GM21423 (cell line): Measurements from ENCODE around the gene CD2AP.

Experiments
- ATAC-seq: cut with Tn5 transposase; IDR thresholded peaks from one replicate; pipeline ENCODE4 v1.9.1; 2021; ENCODE audit warnings: mild to moderate bottlenecking, moderate library complexity; ENCODE audit not compliant: unreplicated experiment

Gene CD2AP

DNA sequence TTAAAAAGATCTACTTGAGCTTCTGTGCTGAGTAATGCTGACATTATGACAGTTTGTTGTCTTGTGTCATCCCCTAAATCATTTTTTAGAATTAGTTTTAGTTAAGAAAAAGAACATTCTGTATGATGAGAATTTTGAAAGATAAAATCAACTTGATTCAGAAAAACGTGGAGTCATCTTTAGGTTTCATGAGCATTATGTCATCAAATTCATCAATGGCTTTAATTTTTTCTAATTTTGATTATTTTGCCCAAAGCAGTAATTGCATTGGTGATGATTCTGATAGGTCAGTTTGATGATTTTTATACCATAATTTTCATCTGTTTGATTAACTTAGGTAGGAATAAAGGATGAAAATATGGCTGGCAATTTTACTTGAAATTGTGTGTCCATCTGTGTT, 194.2 kb downstream of the CD2AP start:
- no peak for ATAC-seq

DNA sequence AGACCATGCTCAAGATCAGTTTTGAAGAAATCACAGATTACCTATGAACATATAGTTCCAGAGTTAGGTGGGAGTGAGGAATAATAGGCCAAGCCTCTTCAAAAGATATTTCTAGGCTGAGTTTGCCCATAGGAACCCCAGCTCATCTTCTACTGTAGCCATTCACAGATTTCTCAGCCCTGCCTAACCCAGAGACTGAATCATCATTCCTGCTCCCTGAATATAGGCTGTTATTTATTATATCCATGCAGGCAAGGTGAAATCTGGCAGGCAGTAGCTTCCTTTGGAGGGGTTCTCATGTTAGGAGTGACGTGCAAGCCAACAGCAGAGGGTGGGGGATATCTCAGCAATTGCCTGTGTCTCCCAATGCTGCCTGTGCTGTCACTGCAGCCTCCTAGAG, 195.2 kb downstream of the CD2AP start:
- no peak for ATAC-seq

- no peak for ATAC-seq
Measured at GRCh38 chr6:47674673-47675072, 197.1 kb downstream of the CD2AP start.
